ENCODE results near the gene PCYT1B.

PCYT1B gene

GRCh38 chrX:24526616-24527015, 120.5 kb downstream of the PCYT1B start:
- Histone ChIP-seq H3K36me3 (peaks cover 75% of the 10 kb centered on the region), H3K27me3 (no peaks in the 10 kb centered on the region), H3K4me1 (ENCODE audit: control insufficient read depth in 1 of 2, insufficient read depth in 1 of 2, low read depth in 1 of 2, low read length in 1 of 2) (no peaks in the 10 kb centered on the region), H3K4me3 (ENCODE audit: low read depth in 1 of 2, low read length in 1 of 2) (no peak overlapping the region), H3K9me3 (no peaks in the 10 kb centered on the region), H3K27ac (no peak overlapping the region)
- TF ChIP-seq CTCF (IDR thresholded peaks at IDR 0.05), result no peak

- H3K4me1 ChIP-seq (ENCODE audit: control insufficient read depth in 1 of 2, insufficient read depth in 1 of 2, low read depth in 1 of 2, low read length in 1 of 2), result no peaks in the 10 kb centered on the region
- H3K9me3 ChIP-seq, result no peaks in the 10 kb centered on the region
- peaks cover 74% of the 10 kb centered on the region for H3K36me3 ChIP-seq
- no peak overlapping the region for H3K27ac ChIP-seq
- H3K4me3 ChIP-seq (ENCODE audit: low read depth in 1 of 2, low read length in 1 of 2), result no peak overlapping the region
- TF ChIP-seq CTCF (IDR thresholded peaks at IDR 0.05), result no peak
- no peaks in the 10 kb centered on the region for H3K27me3 ChIP-seq
These were observed 121.7 kb downstream of the PCYT1B start for GRCh38 chrX:24525455-24525854.

GRCh38 chrX:24520472-24520871, 126.7 kb downstream of the PCYT1B start:
- no peak overlapping the region for H3K27ac ChIP-seq
- no peak for TF ChIP-seq CTCF (IDR thresholded peaks at IDR 0.05)
- H3K9me3 ChIP-seq, result no peaks in the 10 kb centered on the region
- no peaks in the 10 kb centered on the region for H3K27me3 ChIP-seq
- peaks cover 56% of the 10 kb centered on the region for H3K36me3 ChIP-seq
- H3K4me1 ChIP-seq (ENCODE audit: control insufficient read depth in 1 of 2, insufficient read depth in 1 of 2, low read depth in 1 of 2, low read length in 1 of 2), result no peaks in the 10 kb centered on the region
- H3K4me3 ChIP-seq (ENCODE audit: low read depth in 1 of 2, low read length in 1 of 2), result no peak overlapping the region

GRCh38 chrX:24515447-24515846, 131.7 kb downstream of the PCYT1B start:
- no peak for TF ChIP-seq CTCF (IDR thresholded peaks at IDR 0.05)
- Histone ChIP-seq H3K4me1 (ENCODE audit: control insufficient read depth in 1 of 2, insufficient read depth in 1 of 2, low read depth in 1 of 2, low read length in 1 of 2) (no peaks in the 10 kb centered on the region), H3K4me3 (ENCODE audit: low read depth in 1 of 2, low read length in 1 of 2) (no peak overlapping the region), H3K27me3 (no peaks in the 10 kb centered on the region), H3K27ac (no peak overlapping the region), H3K9me3 (no peaks in the 10 kb centered on the region), H3K36me3 (peaks cover 40% of the 10 kb centered on the region)

GRCh38 chrX:24513416-24513815, 133.7 kb downstream of the PCYT1B start:
- TF ChIP-seq CTCF (IDR thresholded peaks at IDR 0.05), result no peak
- Histone ChIP-seq H3K27ac (no peak overlapping the region), H3K27me3 (no peaks in the 10 kb centered on the region), H3K4me1 (ENCODE audit: control insufficient read depth in 1 of 2, insufficient read depth in 1 of 2, low read depth in 1 of 2, low read length in 1 of 2) (no peaks in the 10 kb centered on the region), H3K36me3 (peaks cover 34% of the 10 kb centered on the region), H3K9me3 (no peaks in the 10 kb centered on the region), H3K4me3 (ENCODE audit: low read depth in 1 of 2, low read length in 1 of 2) (no peak overlapping the region)

- no peak overlapping the region for H3K4me3 ChIP-seq (ENCODE audit: low read depth in 1 of 2, low read length in 1 of 2)
- no peaks in the 10 kb centered on the region for H3K9me3 ChIP-seq
- TF ChIP-seq CTCF (IDR thresholded peaks at IDR 0.05), result no peak
- no peaks in the 10 kb centered on the region for H3K4me1 ChIP-seq (ENCODE audit: control insufficient read depth in 1 of 2, insufficient read depth in 1 of 2, low read depth in 1 of 2, low read length in 1 of 2)
- no peaks in the 10 kb centered on the region for H3K27me3 ChIP-seq
- H3K27ac ChIP-seq, result no peak overlapping the region
- H3K36me3 ChIP-seq, result peaks cover 67% of the 10 kb centered on the region
These were observed 138.8 kb downstream of the PCYT1B start for GRCh38 chrX:24508375-24508774.

All from neutrophil (primary cell).